ENCODE measurements around the gene PPY.

- no peak for TF ChIP-seq CTCF (IDR thresholded peaks at IDR 0.05; ENCODE audit: low read length)
- no peak for TF ChIP-seq EZH2 (IDR thresholded peaks at IDR 0.05; ENCODE audit: borderline replicate concordance, low read length)
Observed at GRCh38 chr17:43911904-43912303, 30.4 kb downstream of the PPY start.
